Measurements from ENCODE around the gene SCN4A.

DNA sequence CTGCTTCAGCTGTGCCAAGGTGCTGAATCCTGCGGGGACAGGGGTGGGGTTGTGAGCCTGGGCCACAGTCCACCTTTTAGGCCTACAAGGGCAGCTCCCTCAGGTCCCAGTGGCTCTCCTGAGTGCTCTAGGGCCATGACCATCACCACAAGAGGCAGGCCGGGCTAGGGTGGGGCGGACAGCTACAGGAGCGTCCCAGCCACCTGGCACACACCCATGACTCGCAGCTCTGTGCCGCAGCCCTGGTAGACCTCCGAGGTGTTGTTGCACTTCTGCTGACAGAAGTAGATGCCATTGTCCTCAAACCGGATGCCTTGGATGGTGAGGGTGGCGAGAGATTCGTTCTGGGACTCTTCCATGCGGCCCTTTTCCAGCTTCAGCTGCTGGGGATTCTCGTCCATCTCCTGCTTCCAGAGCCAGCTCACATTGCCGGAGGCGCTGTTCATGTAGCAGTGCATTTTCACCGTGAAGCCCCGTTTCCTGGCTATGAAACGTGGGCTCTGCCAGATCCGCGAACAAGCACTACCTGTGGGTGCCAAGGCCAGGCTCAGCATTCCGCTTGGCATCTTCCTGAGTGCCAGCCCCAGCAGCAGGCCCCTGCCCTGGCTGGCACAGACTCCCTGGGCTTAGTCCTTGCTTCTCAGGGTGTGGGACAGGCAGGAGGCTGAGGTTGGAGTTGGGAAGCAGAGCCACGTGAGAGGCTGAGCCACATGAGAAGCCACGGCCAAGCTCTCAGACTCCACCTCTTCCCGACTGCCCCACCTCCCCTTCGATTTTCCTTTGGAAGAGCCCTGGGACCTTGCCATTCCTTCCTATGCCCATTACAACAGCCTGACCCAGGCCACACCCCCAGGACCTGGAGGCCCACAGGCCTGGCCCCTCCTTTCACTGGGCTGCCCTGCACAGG, 42.6 kb downstream of the SCN4A start:
- TF ChIP-seq POLR2A (IDR thresholded peaks at IDR 0.05) (no peak), CTCF (IDR thresholded peaks at IDR 0.05) (no peak)

Measured in Peyer's patch (tissue), 4 donors.